HG02840 (cell line): ENCODE results near the gene IGFLR1.

Source experiments
- ATAC-seq: cut with Tn5 transposase; IDR thresholded peaks from one replicate; pipeline ENCODE4 v1.9.1; 2021; ENCODE audit warnings: mild to moderate bottlenecking, moderate library complexity, moderate number of reproducible peaks; ENCODE audit not compliant: unreplicated experiment, low FRiP score

IGFLR1 gene, protein sequence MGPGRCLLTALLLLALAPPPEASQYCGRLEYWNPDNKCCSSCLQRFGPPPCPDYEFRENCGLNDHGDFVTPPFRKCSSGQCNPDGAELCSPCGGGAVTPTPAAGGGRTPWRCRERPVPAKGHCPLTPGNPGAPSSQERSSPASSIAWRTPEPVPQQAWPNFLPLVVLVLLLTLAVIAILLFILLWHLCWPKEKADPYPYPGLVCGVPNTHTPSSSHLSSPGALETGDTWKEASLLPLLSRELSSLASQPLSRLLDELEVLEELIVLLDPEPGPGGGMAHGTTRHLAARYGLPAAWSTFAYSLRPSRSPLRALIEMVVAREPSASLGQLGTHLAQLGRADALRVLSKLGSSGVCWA

DNA sequence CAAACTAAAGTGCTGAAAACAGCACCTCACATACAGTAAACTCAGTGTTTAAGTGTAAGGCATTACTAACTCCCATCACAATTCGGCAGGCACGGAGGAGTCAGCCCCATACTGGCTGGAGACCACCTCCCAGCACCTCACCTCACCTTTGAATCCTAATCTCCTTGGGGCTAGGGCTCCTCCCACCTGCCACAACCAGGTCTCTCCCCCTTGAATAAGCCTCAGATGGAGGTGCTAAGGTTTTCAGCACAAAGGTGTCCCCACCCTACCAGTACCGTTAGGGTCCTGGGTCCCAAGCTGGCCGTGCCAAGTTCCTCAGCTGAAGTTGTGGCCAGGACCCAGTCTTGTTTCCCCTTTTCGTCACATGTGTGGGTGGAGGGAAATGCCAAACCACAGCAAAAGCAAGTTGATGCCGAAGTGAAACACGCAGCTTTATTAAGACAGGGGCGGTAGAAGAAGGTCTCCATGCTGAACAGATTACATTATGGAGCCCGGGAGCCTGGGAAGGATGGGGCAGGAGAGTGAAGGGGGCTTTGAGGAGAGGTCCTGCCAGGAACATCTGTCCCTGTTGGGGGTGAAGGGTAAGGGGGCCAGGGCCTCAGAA lies at the start of gene IGFLR1:
TSS of gene IGFLR1 (minus strand) at position 332 of the 604 bp plus-strand sequence. CDS start 1,272 bp downstream, outside the sequence.
- no peak for ATAC-seq

DNA sequence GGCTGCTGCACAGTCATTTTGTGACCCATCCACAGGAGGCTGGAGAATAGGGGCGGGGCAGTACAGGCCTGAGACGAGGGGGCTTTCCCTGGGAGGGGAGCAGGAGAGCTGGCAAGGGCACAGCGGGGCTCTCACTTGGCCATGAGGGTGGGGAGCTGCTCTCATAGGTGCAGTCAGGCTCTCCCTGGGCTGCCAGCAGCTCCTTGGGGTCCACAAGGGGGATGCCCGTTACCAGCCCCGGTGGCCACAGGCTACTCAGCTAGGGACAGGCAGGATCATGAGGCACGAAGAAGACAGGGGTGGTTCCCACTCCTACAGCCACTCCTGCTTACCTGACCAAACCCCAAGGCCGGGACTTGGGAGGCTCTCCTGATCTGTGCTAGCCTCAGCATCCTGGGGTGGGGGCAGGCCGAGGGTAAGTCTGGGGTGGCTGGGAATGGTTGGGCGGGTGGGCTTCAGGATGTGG lies 49.6 kb upstream of the IGFLR1 start:
- ATAC-seq = no peak

DNA sequence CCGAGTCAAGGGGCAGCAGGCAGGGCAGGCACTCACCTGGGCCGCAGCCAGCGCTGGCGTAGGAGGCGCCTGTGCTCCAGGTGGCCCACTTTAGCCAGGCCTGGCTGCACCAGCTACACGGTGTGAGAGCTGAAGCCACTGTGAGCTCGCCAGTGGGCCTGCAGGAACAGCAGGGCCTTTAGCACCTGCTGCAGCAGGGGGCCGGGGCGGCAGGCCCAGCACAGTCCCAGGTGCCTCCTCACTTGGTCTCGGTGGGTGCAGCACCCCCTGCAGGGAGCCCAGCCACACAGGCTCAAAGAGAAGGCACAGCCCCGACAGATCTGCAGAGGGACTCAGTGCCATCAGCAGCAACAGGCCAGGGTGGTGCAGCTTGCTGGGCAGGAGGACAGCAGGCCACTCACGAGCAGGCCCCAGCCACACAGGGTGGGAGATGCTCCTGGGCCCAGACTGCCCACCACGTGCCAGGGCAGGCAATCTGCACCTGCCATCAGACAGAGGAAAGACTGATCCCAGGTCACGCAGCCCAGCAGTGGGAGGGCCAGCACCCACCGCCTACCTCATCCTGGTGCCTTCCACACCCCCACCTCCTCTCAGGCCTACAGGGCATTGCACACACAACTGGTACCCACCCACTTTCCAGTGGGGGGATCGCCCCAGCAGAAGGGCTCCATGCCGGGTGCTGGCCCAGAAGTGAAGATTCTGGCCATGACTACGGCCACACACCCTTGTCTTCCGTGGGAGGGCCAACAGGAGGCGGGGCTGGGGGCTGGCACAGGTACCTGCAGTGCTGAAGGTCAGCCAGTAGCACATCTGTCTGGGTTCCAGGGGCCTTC lies 48.9 kb upstream of the IGFLR1 start:
- ATAC-seq = no peak

DNA sequence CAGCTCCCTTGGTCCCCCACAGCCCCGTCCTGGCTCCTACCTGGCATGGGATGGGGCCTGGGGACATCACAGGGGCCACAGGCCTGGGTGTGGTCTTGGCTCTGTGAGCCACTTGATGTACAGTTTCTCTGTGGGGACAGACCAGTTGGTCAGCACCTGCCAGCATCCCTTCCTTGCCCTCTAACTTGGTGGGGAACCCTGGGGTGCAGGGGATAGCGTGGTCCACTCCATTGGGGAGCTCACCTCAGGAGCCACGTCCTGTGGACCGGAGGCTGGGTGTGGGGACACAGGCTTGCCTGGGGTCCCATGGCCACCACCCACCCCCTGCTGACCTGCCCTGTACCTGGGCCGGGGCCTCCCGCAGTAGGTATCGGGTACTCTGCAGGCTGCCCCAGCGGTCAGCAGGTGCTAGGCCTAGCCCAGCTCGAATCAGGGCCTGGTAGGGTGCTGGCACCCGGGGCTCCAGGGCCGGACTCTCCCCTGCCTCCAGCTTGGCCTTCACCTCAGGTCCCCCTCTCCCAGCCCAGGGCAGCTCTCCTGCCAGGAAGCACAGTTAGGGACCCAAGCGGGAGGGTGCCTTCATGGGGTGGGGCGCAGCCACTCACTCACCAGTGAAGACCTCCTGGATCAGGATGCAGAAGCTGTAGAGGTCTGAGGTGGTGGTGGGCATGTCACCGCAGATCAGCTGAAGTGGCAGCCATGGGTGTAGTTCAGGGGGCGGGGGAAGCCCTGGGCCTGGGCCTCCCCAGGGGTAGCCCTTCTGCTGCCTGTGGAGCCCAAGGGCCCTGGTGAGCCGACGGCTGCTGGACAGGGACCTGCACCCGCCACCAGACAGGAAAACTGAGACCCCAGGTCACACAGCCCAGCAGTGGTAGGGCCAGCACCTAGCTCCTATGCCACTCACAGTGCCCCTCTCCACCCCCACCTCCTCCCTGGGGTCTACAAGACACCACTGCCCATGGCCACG lies 48.0 kb upstream of the IGFLR1 start:
- ATAC-seq = no peak

DNA sequence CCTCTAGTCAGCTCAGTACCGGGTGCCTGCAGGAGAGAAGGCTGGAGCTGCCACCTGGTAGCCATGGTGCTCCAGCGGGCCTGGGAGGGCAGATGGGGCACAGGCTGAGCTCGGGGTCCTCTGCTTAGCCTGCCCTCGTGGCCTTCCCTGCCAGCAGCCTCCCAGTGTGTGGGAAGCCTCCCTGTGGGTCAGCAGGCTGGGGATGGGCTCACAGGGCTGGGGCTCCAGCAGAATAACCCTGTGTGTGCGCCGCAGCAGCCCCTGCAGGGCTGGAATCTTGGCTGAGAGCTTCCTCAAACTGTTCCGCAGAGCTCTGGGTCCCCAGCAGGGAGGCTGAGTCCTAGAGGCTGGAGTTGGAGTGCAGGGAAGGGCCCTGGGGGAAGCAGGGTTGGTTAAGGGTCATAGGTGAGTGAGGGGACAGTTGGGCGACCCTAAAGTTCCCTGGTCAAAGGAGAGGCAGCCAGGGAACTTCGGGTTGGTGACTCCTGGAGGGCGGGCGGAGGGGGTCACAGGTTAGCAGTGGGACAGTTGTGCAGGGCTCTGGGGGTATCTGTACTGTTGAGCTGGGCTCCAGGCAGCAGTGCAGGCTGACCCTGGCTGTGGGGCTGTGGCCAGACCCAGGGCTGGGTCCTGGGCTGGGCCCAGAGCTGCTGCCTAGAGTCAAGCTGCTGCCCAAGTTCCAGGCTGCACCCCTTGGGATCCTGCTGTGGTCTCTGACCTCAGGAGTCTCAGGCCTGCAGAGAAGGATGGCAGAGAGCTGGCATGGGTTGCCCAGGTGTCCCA lies 47.1 kb upstream of the IGFLR1 start:
- no peak for ATAC-seq

DNA sequence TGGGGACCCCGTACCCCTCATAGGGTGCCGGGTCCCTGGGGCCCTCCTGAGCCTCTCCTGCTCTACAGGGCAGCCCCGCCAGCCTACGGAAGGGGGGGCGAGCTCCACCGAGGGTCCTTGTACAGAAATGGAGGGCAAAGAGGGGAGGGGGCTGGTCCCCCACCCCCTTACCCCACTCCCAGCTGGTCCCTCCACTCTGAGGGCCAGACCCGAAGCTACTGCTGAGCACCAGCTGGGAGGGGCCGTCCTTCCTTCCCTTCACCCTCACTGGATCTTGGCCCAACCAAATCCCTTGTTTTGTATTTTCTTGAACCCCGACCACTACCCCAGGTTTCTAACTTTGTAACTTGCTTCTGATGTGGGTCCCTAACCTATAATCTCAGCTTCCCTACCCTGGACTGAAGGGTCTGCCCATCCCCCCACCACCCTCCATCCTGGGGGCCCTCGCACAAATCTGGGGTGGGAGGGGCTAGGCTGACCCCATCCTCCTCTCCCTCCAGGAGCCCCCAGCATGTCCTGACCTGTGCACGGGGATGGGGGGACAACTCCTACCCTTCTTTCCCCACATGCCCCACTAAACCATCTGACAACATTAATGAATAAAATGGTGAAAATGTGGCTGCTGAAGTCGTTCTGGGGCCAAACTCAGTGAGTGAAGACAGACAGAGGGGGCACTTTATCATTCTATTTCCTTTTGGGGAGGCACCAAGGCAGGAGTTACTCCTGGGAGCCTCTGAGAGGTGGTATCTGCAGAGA lies 46.1 kb upstream of the IGFLR1 start:
- ATAC-seq = no peak

DNA sequence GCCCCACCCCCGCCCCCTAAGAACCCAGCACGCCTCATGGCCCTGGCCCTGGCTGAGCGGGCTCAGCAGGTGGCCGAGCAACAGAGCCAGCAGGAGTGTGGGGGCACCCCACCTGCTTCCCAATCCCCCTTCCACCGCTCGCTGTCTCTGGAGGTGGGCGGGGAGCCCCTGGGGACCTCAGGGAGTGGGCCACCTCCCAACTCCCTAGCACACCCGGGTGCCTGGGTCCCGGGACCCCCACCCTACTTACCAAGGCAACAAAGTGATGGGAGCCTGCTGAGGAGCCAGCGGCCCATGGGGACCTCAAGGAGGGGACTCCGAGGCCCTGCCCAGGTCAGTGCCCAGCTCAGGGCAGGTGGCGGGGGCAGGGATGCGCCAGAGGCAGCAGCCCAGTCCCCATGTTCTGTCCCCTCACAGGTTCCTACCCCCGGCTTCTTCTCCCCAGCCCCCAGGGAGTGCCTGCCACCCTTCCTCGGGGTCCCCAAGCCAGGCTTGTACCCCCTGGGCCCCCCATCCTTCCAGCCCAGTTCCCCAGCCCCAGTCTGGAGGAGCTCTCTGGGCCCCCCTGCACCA lies 45.1 kb upstream of the IGFLR1 start:
- ATAC-seq = no peak

DNA sequence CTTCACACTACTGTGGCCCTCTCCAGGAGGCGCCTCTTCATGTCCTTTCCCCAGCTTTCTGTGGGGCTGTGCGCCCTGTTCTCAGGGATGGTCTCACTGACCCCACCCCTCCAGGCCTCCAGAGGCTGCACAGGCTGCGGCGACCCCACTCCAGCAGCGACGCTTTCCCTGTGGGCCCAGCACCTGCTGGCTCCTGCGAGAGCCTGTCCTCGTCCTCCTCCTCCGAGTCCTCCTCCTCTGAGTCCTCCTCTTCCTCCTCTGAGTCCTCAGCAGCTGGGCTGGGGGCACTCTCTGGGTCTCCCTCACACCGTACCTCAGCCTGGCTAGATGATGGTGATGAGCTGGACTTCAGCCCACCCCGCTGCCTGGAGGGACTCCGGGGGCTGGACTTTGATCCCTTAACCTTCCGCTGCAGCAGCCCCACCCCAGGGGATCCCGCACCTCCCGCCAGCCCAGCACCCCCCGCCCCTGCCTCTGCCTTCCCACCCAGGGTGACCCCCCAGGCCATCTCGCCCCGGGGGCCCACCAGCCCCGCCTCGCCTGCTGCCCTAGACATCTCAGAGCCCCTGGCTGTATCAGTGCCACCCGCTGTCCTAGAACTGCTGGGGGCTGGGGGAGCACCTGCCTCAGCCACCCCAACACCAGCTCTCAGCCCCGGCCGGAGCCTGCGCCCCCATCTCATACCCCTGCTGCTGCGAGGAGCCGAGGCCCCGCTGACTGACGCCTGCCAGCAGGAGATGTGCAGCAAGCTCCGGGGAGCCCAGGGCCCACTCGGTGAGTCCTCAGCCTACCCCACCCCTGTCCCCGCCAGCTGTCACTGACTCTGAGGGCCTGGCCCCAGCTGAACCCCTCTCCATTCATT lies 44.3 kb upstream of the IGFLR1 start:
- no peak for ATAC-seq

DNA sequence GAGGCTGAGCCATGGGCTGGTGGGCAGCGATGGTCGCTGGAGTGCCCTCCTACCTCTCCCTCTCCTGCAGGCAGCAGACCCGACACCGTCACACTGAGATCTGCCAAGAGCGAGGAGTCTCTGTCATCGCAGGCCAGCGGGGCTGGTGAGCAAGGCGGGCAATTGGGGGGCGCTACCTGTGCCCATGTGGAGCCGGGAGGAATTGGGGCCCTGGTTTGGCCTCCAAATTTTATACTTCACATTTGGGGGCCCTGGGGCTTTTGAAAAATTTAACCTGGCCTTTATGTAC lies 43.0 kb upstream of the IGFLR1 start:
- ATAC-seq = no peak

DNA sequence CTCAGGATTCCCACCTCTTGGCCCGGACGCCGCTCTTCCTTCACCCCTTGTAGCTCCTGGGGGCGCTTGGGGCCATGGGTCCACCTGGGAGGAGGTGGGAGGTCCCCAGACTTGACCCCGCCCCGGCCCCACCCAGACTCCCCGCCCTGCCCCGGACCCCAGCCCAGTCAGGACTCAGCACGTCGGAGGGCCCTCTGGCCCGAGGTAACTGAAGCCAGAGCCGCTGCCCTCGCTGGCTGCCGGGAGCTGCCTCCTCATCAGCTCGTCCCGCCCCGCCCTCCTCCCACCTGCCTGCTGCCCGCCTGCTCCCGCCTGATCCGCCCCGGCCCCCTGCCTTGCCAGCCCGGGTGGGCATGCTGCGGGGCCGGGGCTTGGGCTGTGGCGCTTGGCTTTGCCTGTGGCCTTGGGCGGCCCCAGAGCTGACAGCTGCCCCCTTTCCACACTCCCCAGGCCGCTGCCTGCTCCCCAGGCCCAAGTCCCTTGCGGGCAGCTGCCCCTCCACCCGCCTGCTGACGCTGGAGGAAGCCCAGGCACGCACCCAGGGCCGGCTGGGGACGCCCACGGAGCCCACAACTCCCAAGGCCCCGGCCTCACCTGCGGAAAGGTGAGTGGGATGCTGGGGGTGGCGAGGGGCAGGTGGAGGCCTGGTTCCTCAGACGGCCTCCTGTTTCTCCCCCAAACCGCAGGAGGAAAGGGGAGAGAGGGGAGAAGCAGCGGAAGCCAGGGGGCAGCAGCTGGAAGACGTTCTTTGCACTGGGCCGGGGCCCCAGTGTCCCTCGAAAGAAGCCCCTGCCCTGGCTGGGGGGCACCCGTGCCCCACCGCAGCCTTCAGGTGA lies 42.5 kb upstream of the IGFLR1 start:
- ATAC-seq = no peak

DNA sequence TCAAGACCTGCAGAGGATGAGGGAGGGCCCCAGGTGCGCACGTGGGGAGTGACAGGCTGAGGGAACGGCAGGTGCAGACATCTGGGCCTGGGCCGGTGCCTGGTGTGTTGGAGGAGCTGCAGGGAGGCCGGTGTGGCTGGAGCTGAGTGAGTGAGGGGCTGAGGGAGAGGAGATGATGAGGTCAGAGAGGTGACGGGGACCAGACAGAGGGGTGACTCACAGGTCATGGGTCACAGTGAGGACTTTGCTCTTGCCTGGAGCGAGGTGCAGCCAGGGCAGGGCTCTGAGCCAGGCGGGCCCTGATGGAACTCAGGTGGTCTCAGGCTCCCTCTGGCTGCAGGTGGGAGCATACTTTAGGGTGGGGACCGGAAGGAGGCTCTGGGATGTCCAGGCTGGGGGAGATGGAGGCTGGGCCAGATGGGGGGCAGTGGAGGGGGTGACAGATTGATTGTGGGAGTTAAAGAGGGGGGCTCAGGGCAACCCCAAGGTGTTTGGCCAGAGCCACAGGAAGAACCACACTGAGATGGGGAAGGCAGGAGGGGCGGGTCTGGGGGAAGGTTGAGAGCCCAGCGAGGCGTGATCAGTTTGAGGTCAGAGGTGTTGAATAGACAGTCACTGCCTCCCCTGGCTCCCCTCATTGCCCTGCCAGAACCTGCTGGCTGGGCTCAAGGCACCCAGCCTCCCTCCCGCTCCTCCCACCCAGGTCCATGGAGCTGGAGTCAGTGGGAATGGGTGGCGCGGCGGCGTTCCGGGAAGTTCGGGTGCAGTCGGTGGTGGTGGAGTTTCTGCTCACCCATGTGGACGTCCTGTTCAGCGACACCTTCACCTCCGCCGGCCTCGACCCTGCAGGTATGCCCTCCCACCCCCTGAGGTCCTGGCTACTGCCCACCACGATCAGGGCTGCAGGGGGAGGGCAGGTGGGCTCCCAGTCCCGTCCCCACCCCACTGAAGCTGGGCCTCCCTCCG lies 41.5 kb upstream of the IGFLR1 start:
- no peak for ATAC-seq

DNA sequence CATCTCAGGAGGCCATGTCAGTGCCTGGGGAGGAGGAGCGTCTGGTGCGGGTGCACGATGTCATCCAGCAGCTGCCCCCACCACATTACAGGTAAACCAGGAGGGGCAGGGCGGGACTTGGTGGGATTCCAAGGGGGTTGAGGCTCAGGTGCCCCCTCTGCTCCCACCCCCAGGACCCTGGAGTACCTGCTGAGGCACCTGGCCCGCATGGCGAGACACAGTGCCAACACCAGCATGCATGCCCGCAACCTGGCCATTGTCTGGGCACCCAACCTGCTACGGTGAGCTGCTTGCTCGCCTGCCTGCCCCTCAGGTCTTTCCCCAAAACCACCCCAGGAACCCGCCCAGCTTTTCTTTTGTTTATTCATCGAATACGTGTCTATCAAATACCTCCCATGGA lies 40.3 kb upstream of the IGFLR1 start:
- no peak for ATAC-seq

DNA sequence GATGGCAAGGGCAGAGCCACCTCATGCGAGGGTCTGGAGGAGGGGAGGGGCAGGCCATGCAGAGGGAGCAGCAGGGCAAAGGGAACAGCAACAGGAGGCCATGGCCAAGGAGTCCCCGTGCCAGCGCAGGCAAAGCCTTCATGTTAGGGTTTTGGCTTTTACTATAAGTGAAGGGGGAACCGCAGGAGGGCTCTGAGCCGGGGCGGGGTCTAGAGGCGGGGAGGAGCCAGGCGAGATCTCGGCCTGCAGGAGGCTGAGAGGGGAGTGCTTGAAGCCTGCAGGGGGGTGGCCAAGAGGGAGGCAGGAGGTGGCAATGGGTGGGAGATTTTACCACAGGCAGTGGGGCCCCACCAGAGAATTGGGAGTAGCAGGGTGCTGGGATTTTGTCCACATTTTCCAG lies 39.4 kb upstream of the IGFLR1 start:
- ATAC-seq = no peak

DNA sequence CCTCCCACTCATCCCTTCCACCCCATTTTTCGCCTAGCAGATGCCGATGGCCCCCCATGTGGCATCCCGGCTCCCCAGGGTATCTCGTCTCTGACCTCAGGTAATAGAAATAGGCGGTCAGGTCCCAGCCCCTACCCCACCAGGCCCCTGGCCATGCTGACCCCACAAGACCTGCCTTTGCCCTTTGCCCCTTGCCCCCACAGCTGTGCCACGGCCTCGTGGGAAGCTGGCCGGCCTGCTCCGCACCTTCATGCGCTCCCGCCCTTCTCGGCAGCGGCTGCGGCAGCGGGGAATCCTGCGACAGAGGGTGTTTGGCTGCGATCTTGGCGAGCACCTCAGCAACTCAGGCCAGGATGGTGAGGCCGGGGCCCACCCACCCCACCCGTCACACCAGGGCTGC lies 38.5 kb upstream of the IGFLR1 start:
- no peak for ATAC-seq

DNA sequence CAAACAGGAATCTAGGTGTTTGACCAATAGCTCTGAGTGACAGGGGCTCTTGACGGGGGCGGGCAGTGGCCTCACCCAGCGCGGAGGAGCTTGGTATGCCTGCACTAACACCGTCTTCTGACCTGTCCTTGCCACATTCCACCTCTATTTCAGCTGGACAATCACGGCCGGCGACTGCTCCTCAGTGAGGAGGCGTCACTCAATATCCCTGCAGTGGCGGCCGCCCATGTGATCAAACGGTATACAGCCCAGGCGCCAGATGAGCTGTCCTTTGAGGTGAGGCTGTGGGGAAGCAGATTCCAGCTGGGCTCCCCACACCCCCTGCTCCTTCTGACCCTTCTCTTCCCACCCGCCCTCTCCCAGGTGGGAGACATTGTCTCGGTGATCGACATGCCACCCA lies 37.8 kb upstream of the IGFLR1 start:
- ATAC-seq = no peak

DNA sequence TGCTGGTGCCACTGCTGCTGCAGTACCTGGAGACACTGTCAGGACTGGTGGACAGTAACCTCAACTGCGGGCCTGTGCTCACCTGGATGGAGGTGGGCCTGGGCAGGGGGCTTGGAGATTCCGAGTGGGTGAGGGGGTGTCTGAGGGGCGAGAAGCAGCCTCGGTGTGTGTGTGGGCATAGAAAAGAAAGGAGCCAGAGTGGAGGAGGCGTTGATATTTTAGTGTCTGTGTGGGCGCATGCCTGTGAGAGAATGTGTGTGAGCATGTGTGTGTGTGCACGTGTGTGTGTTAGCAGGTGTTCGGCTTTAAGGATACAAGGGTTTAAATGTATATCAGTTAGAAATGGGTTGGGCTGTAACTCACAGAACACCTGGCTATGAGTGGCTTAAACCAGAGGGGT lies 36.8 kb upstream of the IGFLR1 start:
- no peak for ATAC-seq
